GM19438 (cell line): ENCODE data around the gene NDUFS1.
"Not testable (repeated sequence)": the region's sequence is repeated elsewhere in the genome, so short reads cannot be mapped to it uniquely, and the experiment has no call there.

ENCODE experiments used
- ATAC-seq: cut with Tn5 transposase; IDR thresholded peaks from one replicate; pipeline ENCODE4 v1.9.1; 2021; ENCODE audit warnings: low read depth; ENCODE audit not compliant: unreplicated experiment

The NDUFS1 gene

GRCh38 chr2:206159346-206160124 lies at the start of gene NDUFS1, which contains the start of gene EEF1B2:
Gene NDUFS1, minus strand, starts transcription at chr2:206159444. Its CDS starts 5,766 bp downstream, at chr2:206153678.
Gene EEF1B2, plus strand, starts transcription at chr2:206159895. Its CDS starts 85 bp downstream, at chr2:206159980.
- ATAC-seq: peak; percentile 89

DNA sequence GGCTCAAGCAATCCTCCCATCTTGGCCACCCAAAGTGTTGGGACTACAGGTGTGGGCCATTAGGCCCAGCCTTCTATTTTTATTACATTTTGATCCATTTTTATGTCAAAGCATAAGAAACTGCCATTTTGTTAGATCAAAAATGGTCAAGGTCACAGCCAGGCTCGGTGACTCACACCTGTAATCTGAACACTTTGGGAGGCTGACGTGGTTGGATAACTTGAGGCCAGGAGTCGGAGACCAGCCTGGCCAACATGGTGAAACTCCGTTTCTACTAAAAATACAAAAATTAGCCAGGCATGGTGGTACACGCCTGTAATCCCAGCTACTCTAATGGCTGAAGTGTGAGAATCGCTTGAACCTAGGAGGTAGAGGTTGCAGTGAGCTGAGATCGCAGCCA lies 49.7 kb upstream of the NDUFS1 start:
- ATAC-seq: no peak

DNA sequence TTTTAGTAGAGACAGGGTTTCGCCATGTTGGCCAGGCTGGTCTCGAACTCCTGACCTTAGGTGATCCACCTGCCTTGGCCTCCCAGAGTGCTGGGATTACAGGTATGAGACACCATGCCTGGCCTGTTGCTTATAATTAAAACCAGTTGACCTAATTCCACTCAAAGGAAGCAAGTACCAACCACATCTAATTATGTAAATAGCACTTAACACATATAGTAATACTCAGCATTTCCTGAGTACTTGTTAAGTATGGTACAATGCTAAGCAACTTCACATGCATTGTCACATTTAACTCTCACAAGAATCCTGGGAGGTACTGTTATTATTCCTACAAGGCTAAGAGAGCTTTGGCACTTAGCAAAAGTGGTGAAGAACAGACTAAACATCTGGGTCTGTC lies 48.1 kb upstream of the NDUFS1 start:
- ATAC-seq: not testable (repeated sequence)

- ATAC-seq: no peak
These were observed 45.5 kb upstream of the NDUFS1 start for GRCh38 chr2:206204710-206205109.

GRCh38 chr2:206203331-206203730 lies 44.1 kb upstream of the NDUFS1 start:
- no peak for ATAC-seq

GRCh38 chr2:206202446-206202845 lies 43.2 kb upstream of the NDUFS1 start:
- ATAC-seq: no peak

DNA sequence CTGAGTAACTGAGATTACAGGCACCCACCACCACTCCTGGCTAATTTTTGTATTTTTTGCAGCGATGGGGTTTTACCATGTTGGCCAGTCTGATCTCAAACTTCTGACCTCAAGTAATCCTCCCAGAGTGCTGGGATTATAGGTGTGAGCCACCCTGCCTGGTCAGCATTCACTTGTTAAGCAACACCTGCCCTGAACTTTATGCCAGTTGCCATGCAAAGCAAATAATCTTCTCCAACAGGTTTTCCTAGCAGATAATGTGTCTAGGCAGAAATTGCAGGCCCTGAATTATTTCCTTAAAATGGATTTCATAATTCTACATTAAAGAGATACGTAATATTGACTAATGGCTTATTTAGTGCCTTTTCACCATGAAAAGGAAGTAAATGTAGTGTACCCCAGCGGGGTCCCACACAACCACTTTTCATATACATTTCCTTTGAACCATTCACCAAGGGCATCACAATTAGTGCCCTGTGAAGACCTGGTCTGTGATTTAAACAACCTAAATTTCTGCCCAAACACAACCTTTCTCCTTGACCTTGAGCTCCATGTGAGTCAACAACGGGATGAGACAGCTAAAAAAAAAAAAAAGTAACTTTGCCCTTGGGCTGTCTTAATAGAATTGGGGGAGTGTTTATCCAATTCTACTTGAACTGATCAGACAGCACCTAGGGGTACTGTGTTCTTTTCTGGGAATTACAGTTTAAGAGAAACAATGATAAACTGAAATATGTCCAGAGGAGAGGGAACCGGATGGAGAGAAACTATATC lies 42.0 kb upstream of the NDUFS1 start:
- ATAC-seq: no peak

GRCh38 chr2:206198677-206199076 lies 39.4 kb upstream of the NDUFS1 start:
- no peak for ATAC-seq

DNA sequence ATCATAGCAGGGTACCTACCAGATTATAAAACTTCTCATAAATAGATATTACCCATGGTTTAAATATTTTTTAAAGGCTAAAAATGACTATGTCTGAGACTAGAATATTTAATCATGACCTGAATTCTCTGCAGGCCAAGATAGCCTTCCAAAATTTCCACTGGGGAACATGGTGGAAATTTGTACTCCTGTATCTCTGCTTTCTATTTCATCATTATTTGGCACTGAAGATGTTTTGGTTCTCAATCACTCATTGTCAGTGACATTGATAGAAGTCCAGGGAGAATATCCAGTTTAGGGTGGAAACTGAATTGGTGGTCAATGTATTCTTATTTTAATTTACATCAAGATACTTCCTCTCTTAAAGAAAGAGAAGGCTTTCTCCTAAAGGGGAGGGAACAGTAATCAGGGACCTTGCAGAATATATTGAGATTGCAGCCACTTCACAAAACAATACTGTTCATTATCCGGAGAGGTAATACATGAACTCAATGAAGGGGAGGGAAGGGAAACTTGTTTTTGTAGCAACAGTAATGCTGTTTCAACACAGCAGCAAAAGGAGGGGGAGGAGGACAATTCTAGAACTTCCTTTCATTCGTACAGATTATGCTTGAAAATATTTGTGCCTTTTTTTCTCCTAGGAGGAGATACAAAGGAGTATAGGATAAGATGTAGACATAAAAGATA lies 34.6 kb upstream of the NDUFS1 start:
- no peak for ATAC-seq

DNA sequence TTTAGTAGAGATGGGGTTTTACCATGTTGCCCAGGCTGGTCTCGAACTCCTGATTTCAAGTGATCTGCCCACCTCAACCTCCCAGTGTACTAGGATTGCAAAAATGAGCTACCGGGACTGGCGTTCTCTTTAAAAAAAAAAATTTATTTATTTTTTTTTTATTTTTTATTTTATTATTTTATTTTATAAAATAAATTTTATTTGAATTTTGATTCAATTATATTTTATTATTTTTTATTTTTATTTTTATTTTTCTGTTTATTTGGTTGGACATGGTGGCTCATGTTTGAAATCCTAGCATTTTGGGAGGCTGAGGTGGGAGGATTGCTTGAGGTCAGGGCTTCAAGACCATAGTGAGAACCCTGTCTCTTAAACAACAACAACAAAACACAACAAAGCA lies 32.9 kb upstream of the NDUFS1 start:
- ATAC-seq: no peak

GRCh38 chr2:206190689-206191088 lies 31.4 kb upstream of the NDUFS1 start:
- no peak for ATAC-seq

GRCh38 chr2:206190111-206190510 lies 30.9 kb upstream of the NDUFS1 start:
- ATAC-seq: no peak

DNA sequence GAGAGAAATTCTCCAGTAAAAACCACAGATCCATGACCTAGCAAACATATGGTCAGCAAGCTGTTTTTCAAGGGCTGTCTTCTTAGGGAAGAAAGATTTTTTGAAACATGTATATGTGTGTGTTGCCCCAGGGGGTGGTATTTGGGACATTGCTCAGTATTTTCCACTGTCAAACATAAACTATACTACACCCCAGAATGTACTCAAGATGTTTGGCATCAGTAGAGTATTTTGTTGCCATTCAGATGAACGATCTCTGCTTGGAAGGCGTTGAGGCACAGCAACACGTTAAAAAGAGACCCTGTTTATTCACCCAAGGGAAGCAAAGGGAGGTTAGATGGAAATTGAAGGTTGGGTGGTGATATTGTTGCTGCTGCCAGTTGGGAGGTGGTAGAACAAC lies 30.4 kb upstream of the NDUFS1 start:
- no peak for ATAC-seq

DNA sequence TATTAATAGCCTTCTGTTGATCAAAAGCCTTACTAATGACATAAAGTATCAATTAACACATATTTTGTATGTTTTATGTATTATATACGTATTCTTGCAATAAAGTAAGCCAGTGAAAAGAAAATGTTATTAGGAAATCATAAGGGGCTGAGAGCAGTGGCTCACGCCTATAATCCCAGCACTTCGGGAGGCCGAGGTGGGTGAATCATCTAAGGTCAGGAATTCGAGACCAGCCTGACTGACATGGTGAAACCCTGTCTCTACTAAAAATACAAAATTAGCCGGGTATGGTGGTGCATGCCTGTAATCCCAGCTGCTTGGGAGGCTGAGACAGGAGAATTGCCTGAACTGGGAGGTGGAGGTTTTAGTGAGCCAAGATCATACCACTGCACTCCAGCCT lies 22.3 kb upstream of the NDUFS1 start:
- not testable (repeated sequence) for ATAC-seq

DNA sequence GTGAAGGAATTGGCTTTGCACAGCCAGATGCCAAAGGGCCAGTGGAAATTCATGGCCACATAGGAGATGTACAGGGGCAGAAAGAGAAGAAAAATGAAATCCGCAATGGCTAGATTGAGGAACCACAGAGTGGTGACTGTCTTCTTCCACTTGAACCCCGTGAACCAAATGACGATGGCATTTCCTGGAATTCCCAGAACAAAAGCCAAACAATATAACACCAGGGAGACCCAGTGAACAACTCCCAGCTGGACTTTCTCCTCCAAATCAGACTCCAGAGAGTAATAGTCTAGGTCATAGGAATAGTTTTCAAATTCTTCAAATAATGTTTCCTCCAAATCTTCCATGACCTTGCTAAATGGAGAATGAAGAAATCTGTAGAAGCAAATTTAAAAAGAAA lies 17.7 kb upstream of the NDUFS1 start:
- no peak for ATAC-seq

GRCh38 chr2:206176121-206176520 lies 16.9 kb upstream of the NDUFS1 start:
- ATAC-seq: no peak

DNA sequence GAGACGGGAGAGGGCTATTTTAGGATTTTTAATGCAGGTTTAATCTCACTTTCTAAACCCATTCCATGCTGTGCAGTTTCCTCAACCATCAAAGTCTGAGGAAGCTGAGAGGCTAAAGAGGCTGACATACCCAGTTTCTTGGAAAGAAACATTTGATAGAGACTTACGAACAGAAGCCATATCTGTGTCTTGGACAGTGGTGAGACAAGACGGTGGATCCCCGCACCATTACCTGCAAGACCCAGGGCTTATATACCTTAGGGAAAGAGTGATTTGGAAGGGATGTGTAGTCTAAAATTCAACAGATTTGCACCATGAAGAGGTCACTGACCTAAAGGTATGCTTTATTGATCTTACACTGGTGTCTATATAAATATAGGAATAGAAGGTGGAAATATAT lies 13.9 kb upstream of the NDUFS1 start:
- ATAC-seq: no peak

GRCh38 chr2:206171624-206172397 lies 12.6 kb upstream of the NDUFS1 start:
- not testable (repeated sequence) for ATAC-seq

GRCh38 chr2:206168230-206168629 lies 9.0 kb upstream of the NDUFS1 start:
- ATAC-seq: not testable (repeated sequence)

DNA sequence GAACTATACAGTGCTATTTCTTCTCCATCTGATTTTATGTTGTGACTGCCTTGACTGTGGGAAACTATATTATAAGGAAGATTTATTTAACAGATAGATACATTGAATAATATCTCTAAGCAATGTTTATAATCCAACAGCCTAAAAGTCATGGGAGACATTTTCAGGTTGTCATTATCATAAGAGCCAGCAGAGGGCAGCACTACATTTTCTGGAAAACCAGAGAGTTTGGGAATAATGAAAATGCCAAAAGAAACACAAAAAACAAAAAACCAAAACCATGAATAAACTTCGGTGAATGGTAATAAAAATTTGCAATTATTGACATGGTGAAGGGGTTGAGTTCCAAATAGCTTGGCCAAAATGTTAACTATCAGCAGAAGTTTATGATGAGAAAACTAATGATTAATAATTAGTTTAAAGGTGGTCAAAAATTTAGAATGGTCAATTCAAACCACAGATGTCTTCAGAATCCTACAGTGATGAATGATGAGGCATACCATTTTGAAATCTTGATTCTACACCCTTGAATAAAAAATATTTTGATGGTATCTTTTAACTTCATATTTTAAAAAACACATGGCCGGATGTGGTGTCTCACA lies 5.1 kb upstream of the NDUFS1 start:
- ATAC-seq: no peak
